Measurements from ENCODE around the gene FILIP1L.

FILIP1L gene

DNA sequence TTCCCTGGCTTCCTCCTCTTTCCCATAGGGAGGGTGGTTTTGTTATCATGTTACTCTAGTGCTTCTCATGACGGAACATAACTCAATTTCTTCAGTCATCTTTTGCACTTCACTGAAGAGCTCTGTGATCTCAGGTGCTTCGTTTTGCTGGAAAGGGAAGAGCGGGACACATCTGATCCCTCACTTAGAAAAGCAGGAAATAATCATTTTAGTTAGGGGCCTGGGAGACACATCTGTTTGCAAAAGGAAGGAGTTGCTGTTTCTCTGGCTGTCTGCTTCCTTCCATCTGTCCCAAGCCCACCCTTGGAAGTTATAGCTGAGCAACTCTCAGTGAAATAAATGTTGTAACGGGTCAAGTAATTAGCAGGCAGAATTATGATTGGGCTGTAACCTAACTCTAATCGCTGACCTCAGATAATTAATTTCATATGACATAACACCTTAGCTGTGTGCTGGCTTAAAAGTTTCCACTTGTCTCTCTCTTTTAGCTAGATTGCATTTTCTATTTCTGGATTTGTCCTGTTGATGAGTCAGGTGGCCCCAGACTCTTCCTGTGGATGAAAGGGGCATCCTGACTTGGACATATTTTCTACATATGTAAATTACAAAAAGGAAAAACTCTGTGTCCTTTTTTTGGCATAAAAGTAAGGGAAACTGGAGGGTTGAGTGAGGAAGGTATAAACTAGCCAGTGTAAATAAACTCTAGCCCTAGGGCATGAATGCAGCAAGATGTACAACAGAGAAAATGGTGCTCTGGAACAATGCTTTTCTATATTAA lies 11.0 kb upstream of the FILIP1L start:
- DNase-seq (ENCODE audit: low read depth): no peak

DNA sequence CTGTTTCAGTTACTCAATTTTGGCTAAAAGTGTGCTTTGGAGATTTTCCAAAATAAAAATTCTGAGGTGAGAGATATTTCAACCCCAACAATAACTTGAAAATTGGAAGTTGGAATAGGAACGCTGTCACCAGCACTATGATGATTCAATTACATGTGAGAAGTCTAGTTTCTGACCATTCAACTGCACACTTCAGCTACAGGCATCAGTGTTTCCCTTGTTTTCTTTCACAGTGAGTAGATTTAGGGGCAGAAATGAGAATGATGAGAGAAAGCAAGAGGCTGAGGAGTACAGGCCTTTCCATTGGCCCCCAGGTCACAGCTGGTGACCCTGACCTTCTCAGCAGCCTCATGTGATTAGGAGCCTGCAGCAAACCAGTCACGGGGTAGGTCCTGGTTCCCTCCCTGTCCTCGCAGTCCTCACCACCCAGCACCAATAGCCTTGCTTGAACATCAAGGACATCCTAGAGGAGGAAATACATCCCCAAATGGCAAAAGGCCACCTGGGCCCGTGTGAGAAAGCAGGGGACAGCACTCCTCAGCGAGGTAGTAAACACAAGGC lies 10.0 kb upstream of the FILIP1L start:
- DNase-seq (ENCODE audit: low read depth): no peak

DNA sequence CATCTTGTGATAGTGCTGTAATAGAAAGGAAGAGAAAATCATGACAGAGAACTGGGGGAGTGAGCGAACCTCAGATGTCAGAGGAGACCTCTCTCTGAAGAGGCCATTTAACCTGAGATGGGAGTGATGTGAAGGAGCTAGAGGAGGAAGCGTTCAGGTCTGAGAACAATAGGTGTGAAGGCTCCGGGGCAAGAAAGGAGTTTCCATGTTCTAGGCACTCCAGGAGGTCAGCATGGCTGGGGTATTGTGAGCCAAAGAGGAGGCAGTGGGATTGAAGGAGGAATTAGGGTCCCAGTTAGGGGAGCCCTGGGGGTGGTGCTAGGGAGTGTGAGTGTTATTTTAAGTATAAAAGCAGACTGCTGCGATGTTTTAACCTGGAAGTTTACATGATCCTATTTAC lies 8.8 kb upstream of the FILIP1L start:
- DNase-seq (ENCODE audit: low read depth): no peak

DNA sequence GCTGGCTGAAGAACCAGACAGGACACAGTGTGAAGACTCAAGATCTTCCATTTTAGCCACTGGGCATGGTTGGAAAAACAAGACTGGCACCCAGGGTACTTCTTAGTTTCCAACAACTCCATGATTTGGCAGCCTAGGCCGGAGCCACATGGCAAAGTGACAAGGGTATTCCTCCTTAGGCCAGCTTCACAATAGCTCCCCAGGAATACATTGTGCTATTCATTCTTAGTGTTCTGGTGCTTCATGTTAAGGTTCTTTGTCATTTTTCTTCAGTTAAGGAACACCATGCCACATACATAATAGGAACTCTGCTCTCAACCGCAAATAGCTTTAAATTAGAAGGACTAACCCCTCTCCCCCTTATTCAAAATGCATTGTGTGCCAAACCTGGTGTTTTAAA lies 8.0 kb upstream of the FILIP1L start:
- no peak for DNase-seq (ENCODE audit: low read depth)

DNA sequence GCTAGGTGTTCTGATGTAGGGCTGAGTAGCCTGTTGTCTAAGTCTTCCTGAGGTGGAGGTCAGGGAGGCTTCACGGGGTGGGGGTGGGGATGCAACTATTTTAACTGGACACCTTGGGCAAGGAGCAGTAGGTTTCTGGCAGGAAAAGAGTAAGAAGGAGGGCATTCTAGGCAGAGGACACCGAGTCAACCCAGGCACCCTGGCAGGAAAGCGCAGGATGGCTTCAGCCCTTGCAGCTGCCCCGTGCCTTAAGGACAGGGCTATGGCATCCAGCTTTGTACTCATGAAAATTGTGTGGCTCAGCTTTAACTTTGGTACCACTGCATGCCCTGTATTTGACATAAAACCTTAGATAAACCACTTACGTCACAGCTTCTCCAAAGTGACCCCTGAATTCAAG lies 6.4 kb upstream of the FILIP1L start:
- no peak for DNase-seq (ENCODE audit: low read depth)

DNA sequence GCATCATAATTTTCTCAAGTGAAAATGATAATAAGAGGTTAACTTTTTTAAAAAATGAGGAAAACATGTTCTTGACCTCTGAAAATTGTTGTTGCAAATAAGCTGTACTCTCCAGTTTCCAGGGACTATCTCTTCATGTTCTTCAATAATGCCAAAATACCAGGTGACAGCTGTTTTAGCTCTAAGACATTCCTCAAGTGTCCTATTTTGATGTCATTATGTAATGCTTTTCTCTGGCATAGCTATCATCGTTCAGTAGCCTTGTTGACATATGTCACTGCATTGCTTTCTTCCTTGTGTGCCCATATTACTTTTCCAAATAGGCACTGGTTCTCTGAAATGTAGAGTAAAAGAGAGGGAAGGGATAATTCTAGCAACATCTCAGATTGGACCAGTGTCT lies 5.7 kb upstream of the FILIP1L start:
- no peak for DNase-seq (ENCODE audit: low read depth)

DNA sequence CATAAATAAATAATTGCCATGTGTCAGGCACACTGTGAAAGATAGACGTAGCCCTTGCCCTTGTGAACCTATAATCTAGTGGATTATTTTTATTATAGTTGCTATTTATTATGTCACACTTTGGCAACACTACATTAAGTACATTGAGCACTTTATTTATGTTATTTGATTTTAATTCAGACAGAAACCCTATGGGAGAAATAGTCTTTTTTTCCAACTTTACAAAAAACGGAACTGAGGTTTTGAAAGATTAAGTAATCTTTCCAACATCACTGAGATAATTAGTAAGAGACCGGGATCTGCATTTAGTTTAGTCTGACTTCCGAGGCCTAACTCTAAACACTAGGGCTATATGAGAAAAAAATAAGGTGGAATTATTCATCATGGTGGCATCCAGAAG lies 2.8 kb upstream of the FILIP1L start:
- no peak for DNase-seq (ENCODE audit: low read depth)

DNA sequence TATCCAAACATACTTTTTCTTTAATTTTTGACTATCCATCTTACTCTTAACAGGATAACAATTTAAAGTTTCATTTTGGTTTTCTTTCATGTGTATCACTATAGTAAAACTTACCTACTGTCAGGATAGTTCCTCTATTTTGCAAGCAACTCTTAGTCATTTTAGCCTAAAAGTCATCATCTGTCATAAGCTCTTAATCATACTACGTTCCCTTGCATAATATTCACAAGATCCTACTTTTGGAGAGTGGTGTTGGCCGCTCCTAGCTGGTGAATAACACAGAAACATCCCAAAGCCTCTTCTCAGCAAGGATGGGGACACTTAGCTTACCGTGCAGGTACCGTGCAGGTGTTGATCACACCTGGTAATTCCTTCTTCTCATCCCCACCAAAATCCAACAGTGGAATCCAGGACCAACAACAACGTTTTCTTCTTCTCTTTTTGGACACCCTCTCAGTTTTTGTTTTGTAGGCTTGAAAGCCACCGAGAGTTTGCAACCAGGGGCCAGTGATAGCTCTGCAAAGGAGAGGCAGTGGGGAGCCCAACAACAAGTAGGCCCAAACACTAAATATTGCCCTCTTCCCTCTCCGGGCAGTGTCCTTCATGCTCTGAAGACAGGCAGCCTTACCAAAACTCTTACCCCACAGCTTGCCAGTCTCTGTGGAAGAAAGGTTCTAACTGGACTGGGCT lies 433 bp downstream of the FILIP1L start:
- no peak for DNase-seq (ENCODE audit: low read depth)

DNA sequence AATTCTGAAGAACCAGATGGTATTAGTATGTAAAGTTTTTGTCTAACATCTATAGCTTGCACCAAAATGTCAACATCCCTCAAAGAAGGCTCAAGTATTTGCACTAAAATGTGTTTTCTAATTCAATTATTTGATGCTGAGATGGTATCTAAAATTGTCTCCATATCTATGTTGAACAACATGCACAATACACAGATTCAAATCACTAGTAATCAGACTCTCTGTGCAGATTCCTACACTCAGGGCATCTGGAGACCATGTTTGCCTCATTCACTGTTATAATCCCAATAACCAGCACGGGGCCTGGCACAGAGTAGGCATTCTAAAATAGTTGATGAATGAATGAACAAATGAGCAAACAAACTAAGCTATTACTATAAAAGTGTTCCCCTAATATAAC lies 2.6 kb downstream of the FILIP1L start:
- DNase-seq (ENCODE audit: low read depth): no peak

DNA sequence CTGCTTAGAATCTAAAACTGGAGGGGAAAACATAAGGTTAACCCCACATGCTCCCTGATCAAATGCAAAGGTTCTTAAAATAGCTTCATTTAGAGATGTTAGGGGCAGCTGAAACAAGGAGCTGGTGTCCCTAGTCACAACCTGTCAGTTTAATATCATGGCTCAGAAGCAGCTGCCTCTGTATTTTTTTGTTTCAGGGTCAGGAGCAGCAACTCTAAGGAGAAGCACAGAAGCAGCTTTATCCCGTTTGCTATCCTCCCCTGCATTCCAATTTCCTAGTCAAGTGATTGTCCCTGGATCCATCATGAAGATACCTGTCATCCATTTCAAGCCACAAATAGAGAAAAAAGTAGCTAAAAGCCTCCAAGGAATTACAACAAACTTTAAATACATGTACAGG lies 4.1 kb downstream of the FILIP1L start:
- DNase-seq (ENCODE audit: low read depth): no peak

DNA sequence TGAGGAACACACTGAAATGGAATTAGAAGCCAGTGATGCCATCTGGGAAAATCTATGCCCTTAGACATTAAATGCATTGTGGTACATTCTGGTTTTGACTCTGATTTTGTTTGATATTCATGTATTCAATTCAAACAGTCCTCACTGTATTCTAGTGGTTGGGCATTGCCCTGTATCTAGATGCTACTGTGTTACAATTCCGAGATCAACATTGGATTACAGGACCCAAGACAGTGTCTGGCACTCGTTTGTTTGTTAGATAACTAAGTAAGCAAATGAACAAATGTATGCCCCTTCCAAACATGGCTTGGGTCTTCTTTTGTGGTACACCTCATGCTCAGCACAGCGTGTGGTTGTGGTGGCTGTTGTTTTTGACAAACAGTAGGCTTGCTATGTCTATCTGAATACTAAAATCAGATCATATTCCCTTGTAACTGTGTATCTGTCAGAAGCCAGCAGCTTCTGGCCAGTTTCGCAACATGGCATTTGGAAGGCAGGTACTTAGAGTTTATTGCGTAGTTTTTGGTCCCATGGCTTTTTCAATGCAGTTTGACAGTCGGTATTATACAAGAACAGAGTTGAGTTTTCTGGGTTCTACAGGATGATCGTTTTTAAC lies 5.7 kb downstream of the FILIP1L start:
- no peak for DNase-seq (ENCODE audit: low read depth)

DNA sequence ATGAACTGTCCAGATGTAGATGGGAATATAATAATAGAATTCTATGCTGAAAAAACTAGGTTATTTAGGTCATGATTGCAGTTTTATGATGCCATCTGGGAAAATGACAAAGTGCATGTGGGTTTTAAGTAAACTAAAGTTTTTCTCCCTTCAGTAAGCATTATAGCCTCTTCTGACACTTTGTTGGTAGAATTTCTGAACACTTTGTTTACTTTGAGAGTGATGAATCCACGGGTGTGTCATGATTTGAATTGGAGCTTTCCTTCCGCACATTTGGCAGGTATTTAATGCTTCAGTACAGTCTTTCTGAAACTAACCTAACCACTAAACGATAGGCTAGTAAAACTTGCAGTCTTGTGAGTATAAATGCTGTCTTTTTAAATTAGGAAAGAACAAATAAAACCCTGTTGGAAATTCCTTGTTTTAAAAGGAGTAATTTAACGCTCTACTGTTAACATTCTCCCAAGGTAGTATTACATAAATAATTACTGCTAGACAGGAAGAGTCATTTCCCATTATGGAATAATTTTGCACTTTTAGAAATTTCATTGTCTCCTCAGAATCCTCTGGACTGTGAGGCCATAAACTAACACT lies 7.0 kb downstream of the FILIP1L start:
- no peak for DNase-seq (ENCODE audit: low read depth)

DNA sequence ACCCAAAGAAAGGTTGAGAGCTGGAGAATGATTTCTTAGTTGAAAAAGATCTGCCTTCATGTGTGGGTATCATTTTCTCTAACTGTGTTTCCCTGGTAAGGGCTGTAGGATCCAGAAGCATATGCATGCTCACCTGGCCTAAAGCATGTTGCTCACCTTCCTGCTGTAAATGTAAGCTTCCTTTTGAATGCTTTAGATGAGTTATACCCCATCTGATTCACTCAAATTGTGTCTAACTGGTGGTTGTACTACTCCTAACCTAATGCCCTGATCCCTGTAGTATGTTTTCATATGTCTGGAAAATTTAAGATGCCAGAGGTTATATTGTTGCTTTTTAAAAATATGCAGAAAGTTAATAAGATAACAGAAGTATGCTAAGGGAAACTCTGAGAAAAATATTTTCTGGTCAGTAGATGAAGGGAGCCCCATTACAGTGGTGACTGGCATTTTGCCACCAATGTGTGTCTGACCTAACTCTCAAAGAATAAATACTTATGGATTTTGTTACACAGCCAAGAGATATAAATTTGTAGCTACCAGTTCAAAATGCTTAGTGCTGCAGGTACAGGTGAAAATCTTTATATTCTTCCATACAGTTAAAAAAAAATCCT lies 7.7 kb downstream of the FILIP1L start:
- no peak for DNase-seq (ENCODE audit: low read depth)

DNA sequence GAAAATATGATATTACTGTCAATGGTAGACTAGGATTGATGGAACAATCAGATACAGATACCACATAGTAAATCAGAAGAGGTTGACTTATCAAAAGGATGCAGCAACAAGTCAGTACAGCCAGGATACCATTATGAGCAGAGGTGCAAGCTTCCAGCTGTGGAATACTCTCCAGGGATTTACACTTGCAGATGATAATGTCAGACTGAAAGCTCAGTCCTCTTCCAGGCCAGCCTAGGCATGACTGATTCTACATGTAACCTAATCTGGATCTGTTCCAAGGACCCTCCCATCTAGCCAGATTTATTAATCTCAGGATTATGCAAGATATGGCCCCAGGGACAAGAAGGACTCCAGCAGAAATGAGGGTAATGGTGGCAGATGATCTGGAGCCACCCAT lies 8.2 kb downstream of the FILIP1L start:
- no peak for DNase-seq (ENCODE audit: low read depth)

DNA sequence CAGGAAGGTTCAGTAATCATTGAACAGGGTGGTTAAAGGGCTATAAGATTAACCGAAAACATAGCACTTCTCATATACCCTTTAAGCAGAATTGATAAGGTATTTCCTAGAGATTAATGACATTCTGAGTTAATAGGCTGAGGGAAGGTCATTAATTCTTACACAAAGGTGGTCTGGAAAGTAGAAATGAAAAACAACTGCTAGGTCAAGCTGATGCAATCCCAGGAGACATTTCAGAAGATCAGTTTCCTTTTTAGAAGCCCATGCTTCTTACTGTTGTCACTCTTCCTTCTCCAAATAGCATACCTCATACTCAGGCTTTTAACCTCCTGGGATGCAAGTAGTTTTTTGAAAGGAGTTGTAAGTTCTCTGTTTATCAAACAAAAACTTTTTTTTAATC lies 8.8 kb downstream of the FILIP1L start:
- DNase-seq (ENCODE audit: low read depth): no peak

DNA sequence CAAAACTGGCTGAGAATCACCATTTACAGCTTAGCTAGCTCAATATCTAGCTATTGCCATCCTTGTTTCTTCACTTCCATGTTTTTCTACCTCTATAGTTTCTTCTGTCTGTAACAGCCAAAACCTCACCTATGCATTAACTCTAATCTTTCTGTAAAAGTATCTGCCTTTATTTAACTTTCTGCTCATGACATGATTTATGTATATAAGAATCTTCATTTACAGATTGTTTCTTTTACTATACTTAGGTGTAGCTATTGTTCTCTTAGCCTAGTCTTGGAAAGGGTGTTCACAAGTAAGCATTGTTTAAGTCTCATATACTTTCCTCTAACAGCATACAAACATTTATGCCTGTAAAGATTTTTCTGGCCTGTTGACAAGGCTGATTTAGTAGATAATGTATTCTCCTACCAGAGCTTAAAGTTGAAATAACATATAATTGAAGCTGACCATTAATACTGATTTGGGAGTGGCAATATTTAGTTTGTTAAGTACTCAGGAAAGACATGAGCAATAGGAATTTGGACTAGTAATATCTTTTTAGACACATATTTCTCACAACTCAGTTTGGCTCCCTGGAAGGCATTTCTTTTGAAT lies 9.4 kb downstream of the FILIP1L start:
- DNase-seq (ENCODE audit: low read depth): no peak

DNA sequence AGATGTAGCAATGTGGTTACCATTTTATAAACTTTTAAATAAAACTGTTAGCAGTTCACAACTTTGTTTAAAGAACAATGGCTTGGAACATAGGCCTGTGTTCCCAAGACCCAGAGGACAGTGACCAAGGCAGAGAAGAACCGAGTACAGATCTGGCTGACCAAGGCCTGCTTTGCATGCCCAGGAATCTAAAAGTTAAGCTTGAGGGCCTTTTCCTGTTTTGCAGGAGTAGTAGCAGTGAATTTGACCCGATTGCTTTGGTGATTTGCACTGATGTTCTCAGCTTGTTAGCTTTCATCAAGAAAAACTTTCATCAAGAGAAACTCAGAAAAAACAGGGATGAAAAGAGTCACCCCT lies 9.9 kb downstream of the FILIP1L start:
- no peak for DNase-seq (ENCODE audit: low read depth)

DNA sequence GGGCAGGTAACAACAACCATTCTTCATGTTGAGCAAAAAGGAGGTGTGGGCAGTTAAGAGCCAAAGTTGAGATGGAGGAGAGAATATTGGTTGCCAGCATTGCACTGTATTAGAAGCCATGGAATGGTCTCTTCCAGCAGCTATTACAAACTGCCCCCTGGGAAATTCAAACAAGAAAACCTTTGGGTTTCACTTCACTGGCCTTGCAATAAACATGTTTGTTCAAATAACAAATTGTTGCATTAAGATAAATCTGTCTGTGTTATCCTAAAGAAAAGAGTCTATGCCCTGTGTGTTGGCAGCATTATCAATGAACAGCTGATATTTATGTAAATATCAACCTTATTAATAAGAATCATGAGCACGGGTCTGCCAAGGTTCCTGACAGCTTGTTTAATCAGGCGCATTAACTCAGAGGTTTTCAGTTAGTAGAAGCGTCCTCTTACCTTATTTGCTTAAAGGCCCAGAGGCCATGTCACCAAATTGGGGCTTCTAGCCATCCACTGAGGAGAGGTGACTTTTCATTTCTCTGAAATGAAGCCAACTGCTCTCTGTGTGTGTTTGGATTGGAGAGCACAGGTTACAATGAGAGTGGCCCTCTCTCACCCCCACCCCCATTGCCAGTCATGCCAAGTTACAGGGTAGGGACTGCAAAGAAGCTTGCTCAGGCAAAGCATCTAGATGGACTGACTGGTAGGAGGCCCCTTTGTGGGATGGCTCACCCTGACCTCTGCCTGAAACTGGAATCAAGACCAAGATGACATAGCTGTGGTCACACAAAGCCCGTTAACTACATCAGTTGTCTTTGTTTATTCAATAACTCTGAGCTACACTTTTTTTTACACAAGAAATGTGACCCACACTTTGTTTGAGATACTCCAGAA lies 10.5 kb downstream of the FILIP1L start:
- no peak for DNase-seq (ENCODE audit: low read depth)

DNA sequence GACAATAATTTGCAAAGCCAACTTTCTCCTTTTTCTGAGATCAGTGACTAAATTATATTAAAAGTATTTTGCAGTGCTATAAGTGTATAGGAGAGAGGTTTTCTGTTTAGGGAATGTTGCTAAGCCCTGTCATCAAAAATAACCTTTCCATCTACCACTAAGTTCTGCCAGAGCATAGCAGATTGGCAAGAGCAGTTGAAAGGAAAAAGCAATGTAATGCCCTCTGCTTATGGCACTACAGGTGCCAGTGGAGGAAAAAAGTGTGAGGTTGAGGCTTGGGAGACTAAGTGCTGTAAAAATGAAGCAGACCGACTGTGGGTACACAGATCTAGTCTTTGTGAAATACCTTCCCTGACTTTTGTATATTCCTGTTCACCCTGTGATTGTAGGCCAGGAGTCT lies 11.5 kb downstream of the FILIP1L start:
- DNase-seq (ENCODE audit: low read depth): no peak

DNA sequence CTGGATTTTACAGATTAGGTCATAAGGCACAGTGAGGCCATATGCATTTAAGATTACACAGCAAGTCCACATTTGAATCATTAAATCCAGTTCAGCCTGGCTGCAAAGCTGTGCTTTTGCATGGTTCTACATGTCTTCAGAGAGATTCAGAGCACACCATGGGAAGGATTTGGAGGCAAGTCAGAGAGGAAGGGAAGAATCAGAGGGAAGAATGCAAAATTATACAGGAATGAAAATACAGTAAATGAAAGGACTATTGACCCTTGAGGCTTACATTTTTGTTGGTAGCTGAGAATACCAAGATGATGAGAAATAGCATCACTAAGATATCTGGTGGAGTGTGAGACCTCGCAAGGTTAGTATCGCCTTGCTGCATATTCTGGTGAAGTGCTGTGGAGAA lies 13.9 kb downstream of the FILIP1L start:
- DNase-seq (ENCODE audit: low read depth): no peak

DNA sequence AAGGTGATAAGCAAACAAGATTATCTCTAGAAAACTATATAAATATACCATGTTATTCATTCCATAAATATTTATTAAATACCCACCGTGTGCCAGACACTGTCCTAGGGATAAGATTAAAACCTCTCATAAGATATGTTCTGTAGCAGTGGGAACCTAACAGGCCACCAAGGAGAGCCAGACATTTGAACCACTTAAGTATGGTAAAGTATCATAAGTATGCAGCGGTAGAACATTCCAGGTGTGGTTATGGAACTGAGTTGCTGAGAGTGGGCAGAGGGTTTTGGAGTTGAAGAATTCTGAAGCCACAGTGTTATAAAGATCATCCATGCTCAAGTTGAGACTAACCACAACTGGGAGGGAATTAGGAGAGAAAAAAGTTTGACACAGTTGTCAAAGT lies 14.7 kb downstream of the FILIP1L start:
- DNase-seq (ENCODE audit: low read depth): no peak

Measured in T follicular helper cell (primary cell).